PC-3 (cell line): ENCODE measurements around the gene DBNL. TPM values are rescaled to one million over a fixed set of nuclear protein-coding genes. Genes with fewer than 3 reads are reported as not detected.

Source experiments
- ATAC-seq: fragments of 200-7000 bp; cut with Tn5 transposase; 2 replicates; pipeline ENCODE4 v1.9.1; 2020; ENCODE audit warnings: mild to moderate bottlenecking, moderate library complexity
- BruUV-seq: library from RNA; stranded (reverse); fragments of 400-500 nt; replicated peaks from 2 replicates; lab custom pipeline; 2021; lab: Mats Ljungman, UMichigan
- CTCF ChIA-PET: fragments of 300-600 bp; sonication (Branson Sonifier 250); formaldehyde crosslinking; loops from one replicate; lab custom pipeline; 2022; ENCODE audit warnings: antibody characterized with exemption; lab: Charles Lee
- POLR2A ChIA-PET: fragments of 300-600 bp; sonication (Branson Sonifier 250); formaldehyde crosslinking; loops from one replicate; lab custom pipeline; 2022; ENCODE audit warnings: antibody characterized with exemption; ENCODE audit not compliant: unreplicated experiment; lab: Charles Lee
- DNase-seq: peaks from one replicate; pipeline ENCODE4 v3.0.0-alpha.2; 2015
- H2AFZ ChIP-seq: fragments of 300-600 bp; sonication (generic); 2 replicates; pipeline ENCODE4 v1.6.0; 2016; ENCODE audit warnings: antibody characterized with exemption, low read length
- H3F3A ChIP-seq: fragments of 300-600 bp; sonication (generic); one replicate; pipeline ENCODE4 v1.6.0; 2017; ENCODE audit warnings: antibody characterized with exemption, low read length, control low read depth, mild to moderate bottlenecking; ENCODE audit not compliant: unreplicated experiment
- H3K27ac ChIP-seq: fragments of 300-600 bp; sonication (generic); 2 replicates; pipeline ENCODE4 v1.5.1; 2016; ENCODE audit warnings: mild to moderate bottlenecking, low read length
- H3K27me3 ChIP-seq: fragments of 300-600 bp; sonication (generic); 2 replicates; pipeline ENCODE4 v1.6.1; 2016; ENCODE audit warnings: low read length, mixed read lengths
- H3K36me3 ChIP-seq: fragments of 300-600 bp; sonication (generic); 2 replicates; pipeline ENCODE4 v1.6.1; 2016; ENCODE audit warnings: low read depth, mixed run types, low read length, mixed read lengths
- H3K4me1 ChIP-seq: fragments of 300-600 bp; sonication (generic); 2 replicates; pipeline ENCODE4 v1.5.1; 2016; ENCODE audit warnings: low read length; ENCODE audit not compliant: insufficient read depth
- H3K4me2 ChIP-seq: fragments of 300-600 bp; sonication (generic); 2 replicates; pipeline ENCODE4 v1.6.0; 2016; ENCODE audit warnings: low read length
- H3K4me3 ChIP-seq: fragments of 300-600 bp; sonication (generic); 2 replicates; pipeline ENCODE4 v1.5.1; 2016; ENCODE audit warnings: mild to moderate bottlenecking, low read length, mixed read lengths
- H3K79me2 ChIP-seq: fragments of 300-600 bp; sonication (generic); 2 replicates; pipeline ENCODE4 v1.6.1; 2017; ENCODE audit warnings: low read length, mixed read lengths
- H3K9ac ChIP-seq: fragments of 300-600 bp; sonication (generic); 2 replicates; pipeline ENCODE4 v1.6.0; 2016; ENCODE audit warnings: mild to moderate bottlenecking, low read length
- H3K9me2 ChIP-seq: fragments of 300-600 bp; sonication (generic); replicated peaks from 2 replicates; pipeline ENCODE4 v1.6.1; 2016; ENCODE audit warnings: mixed run types, low read length, mixed read lengths
- H3K9me3 ChIP-seq: fragments of 300-600 bp; sonication (generic); 2 replicates; pipeline ENCODE4 v1.6.1; 2016; ENCODE audit warnings: low read length, mixed read lengths
- H4K20me1 ChIP-seq: fragments of 300-600 bp; sonication (generic); 2 replicates; pipeline ENCODE4 v1.6.1; 2016; ENCODE audit warnings: low read length, mixed read lengths
- CTCF ChIP-seq: fragments of 300-600 bp; sonication (generic); conservative IDR thresholded peaks from 2 replicates; pipeline ENCODE4 v1.5.1; 2017; ENCODE audit warnings: antibody characterized with exemption, low read depth, mild to moderate bottlenecking, low read length
- EZH2 ChIP-seq: fragments of 300-600 bp; sonication (generic); IDR thresholded peaks from one replicate; pipeline ENCODE4 v1.6.1; 2017; ENCODE audit warnings: antibody characterized with exemption, mild to moderate bottlenecking, low read length; ENCODE audit not compliant: unreplicated experiment
- intact Hi-C: fragments of 100-400 bp; cut with micrococcal nuclease; formaldehyde crosslinking; loops from 2 replicates; pipeline ENCODE4 v1.9.0; 2023
- total RNA-seq: library from RNA; depleted of rRNA; stranded (reverse); fragments of >200 nt; gene quantifications from 2 replicates; pipeline ENCODE4 v1.2.3, GENCODE V29; 2014

DBNL gene
- total RNA-seq, 1 experiment from 2014 or later = 108 TPM

DNA sequence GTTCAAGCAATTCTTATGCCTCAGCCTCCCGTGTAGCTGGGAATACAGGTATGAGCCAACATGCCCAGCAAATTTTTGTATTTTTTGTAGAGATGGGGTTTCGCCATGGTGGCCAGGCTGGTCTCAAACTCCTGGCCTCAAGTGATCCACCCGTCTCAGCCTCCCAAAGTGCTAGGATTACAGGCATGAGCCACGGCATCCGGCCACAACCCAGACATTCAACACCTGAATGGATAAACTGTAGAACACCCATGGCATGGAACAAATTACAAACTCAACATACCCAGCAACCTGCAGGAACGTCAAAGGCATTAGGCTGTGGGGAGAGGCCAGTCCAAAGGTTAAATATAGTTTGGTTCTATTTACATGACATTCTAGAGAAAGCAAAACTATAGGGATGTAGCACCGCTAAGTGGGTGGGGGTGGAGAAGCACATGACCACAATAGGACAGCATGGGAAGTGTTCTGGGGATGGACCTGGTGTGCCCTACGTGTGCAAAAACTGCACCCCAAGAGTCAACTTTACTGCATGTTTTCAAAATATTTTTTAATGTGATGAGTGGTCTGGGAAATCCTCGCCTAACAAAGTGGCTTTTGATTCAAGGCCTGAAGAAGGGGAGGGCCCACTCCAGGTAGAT, 27.3 kb downstream of the DBNL start:
- no peaks in the 10 kb centered on the region for H3K9me2 ChIP-seq
- peaks cover 13% of the 10 kb centered on the region; the same call in 1 of the 2 replicates for H3K36me3 ChIP-seq
- no peaks in the 10 kb centered on the region for H4K20me1 ChIP-seq
- no peak overlapping the region for H3K4me3 ChIP-seq
- ChIA-PET POLR2A (interaction anchor here (0.5 to 1.0 kb wide), 2 partner anchors 8 to 27 kb away, joined by 3 read pairs; no protein-coding TSS in a partner anchor), CTCF (interaction anchor here (1.0 kb wide), 1 partner anchor 59 kb away, joined by 3 read pairs; no protein-coding TSS in a partner anchor)
- no peak for ATAC-seq
- H3K4me2 ChIP-seq = peak overlapping the region; percentile 93
- peaks cover 5% of the 10 kb centered on the region; the same call in 1 of the 2 replicates for H3K79me2 ChIP-seq
- TF ChIP-seq CTCF = no peak
- no peak for DNase-seq
- H2AFZ ChIP-seq = no peak overlapping the region
- intact Hi-C loops = loop anchor here (1.0 kb wide), 2 partner anchors 51 to 124 kb away; partner anchors contain the start of gene POLD2
- peaks cover 16% of the 10 kb centered on the region for H3F3A ChIP-seq
- H3K27ac ChIP-seq = peak overlapping the region; percentile 99
- no peaks in the 10 kb centered on the region for H3K9me3 ChIP-seq
- BruUV-seq = no TSS peak
- no peak overlapping the region for H3K9ac ChIP-seq
- H3K27me3 ChIP-seq = no peaks in the 10 kb centered on the region
- peaks cover 49% of the 10 kb centered on the region for H3K4me1 ChIP-seq

DNA sequence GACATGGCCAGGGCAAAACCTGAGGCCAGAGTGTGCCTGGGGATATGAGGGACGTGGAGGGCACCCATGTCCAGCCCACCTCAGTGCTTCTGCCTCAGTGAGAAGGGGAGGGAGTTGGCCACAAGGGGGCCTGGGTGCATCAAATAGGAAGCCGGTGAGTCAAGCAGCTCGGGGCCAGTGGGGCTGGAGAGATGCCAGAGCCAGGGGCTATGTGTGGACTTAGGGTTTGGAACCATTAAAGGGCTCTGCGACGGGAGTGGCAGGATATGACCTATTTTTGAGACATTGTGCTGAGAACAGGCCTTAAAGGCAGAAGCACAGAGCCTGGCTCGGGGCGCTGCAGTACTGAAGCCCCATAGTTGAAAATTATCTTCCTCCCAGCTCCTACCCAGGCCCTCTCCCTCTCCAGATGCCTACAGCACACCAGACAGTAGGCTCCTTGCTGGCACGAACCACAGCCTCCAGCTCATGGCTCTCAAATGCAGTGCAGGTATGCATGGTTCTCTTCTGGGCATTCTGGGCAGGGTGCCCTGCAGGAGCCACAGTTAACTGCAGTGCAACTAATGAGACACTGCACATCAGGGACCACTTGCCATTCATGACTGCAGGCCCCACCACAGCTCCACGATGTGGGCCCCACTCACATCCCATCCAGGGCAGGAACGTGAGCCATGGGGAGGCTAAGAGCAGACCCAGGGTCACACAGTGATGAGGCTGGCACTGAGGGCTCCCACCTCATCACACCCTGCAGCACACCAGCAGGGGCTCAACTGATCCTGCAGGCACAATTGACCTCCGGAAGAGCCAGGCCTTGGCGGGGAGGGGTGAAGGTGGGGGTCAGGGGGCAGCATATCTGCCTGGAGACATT, 28.1 kb downstream of the DBNL start:
- H3K9ac ChIP-seq = peak overlapping the region; percentile 91
- H2AFZ ChIP-seq = no peak overlapping the region
- peak; percentile 98 for DNase-seq
- intact Hi-C loops = loop anchor here (1.0 kb wide), 2 partner anchors 51 to 124 kb away; partner anchors contain the start of gene POLD2
- H3K9me2 ChIP-seq = no peaks in the 10 kb centered on the region
- H3K79me2 ChIP-seq = peaks cover 5% of the 10 kb centered on the region; the same call in 1 of the 2 replicates
- H3K4me2 ChIP-seq = peak overlapping the region; percentile 93
- H3K9me3 ChIP-seq = no peaks in the 10 kb centered on the region
- peaks cover 13% of the 10 kb centered on the region; the same call in 1 of the 2 replicates for H3K36me3 ChIP-seq
- H3K4me3 ChIP-seq = peak overlapping the region; percentile 67
- peaks cover 16% of the 10 kb centered on the region for H3F3A ChIP-seq
- peak; percentile 53 for ATAC-seq
- peaks cover 49% of the 10 kb centered on the region for H3K4me1 ChIP-seq
- H3K27me3 ChIP-seq = no peaks in the 10 kb centered on the region
- ChIA-PET POLR2A (interaction anchor here (0.5 kb wide), 1 partner anchor 9 kb away, joined by 3 read pairs; no protein-coding TSS in a partner anchor), CTCF (interaction anchor here (0.5 to 1.0 kb wide), 4 partner anchors 53 to 124 kb away, joined by 3 to 4 read pairs (median 4); no protein-coding TSS in a partner anchor)
- no peaks in the 10 kb centered on the region for H4K20me1 ChIP-seq
- BruUV-seq = no TSS peak
- H3K27ac ChIP-seq = peak overlapping the region; percentile 99
- no peak for TF ChIP-seq EZH2
- peak; percentile 84 for TF ChIP-seq CTCF
